K562 (cell line): ENCODE results near the gene CTCF. TPM values are rescaled to one million over a fixed set of nuclear protein-coding genes. Genes with fewer than 3 reads are reported as not detected.

Source experiments
- RAD21 ChIP-seq, 2 experiments: fragments of 250-450 bp in 1 of 2; fragments of 450-650 bp in 1 of 2; sonication (Bioruptor Pico) in 1 of 2; formaldehyde crosslinking in 1 of 2; IDR thresholded peaks in 1 of 2; conservative IDR thresholded peaks in 1 of 2; 2 replicates each; pipeline versions ENCODE4 v1.4.0 to v1.8.0; 2020 to 2022; ENCODE audit warnings: mild to moderate bottlenecking in 2 of 2, moderate library complexity in 1 of 2
- RBFOX2 ChIP-seq: fragments of 200-400 bp; formaldehyde crosslinking; IDR thresholded peaks from 2 replicates; pipeline ENCODE4 v1.6.1; 2017; ENCODE audit warnings: low read depth, mild to moderate bottlenecking, low read length, moderate library complexity
- SIN3B ChIP-seq: fragments of 450-650 bp; IDR thresholded peaks from 2 replicates; pipeline ENCODE4 v1.6.1; 2017; ENCODE audit warnings: low read depth, mild to moderate bottlenecking, moderate library complexity
- TCF3 ChIP-seq: sonication (generic); formaldehyde crosslinking; IDR thresholded peaks from 2 replicates; pipeline ENCODE4 v1.4.0; 2020; ENCODE audit warnings: mild to moderate bottlenecking, missing genetic modification reagents
- TOE1 ChIP-seq, 2 experiments: fragments of 450-650 bp in 1 of 2; sonication (generic) in 1 of 2; formaldehyde crosslinking in 1 of 2; IDR thresholded peaks; 2 replicates each; pipeline versions ENCODE4 v1.7.1 to v1.8.0; 2016 to 2022; ENCODE audit warnings: borderline replicate concordance in 2 of 2, mild to moderate bottlenecking in 2 of 2, antibody characterized with exemption in 1 of 2, inconsistent platforms in 1 of 2, low read depth in 1 of 2, missing genetic modification reagents in 1 of 2, moderate library complexity in 1 of 2
- ZC3H11A ChIP-seq: IDR thresholded peaks from 2 replicates; pipeline ENCODE4 v1.6.1; 2012; ENCODE audit warnings: low read depth, low read length, improper control_type of control experiment
- ZNF324 ChIP-seq: fragments of 250-450 bp; sonication (Bioruptor Pico); IDR thresholded peaks from 2 replicates; pipeline ENCODE4 v1.4.0; 2020; ENCODE audit warnings: mild to moderate bottlenecking
- polyA plus RNA-seq, 8 experiments: library from polyadenylated mRNA; depleted of rRNA in 4 of 8; stranded (reverse) in 5 of 8; unstranded in 3 of 8; fragments of >200 nt; fragmentation: Nextera tagmentation in 2 of 8; fragmentation: Illumina TruSeq in 1 of 8; extraction: Ambion mirVana in 2 of 8; extraction: Trizol in 1 of 8; gene quantifications; 2 replicates each; pipeline versions ENCODE4 v1.2.1 to v1.2.3, GENCODE V29; 2011 to 2014; ENCODE audit warnings: inconsistent platforms in 1 of 8, missing spikeins in 1 of 8
- total RNA-seq, 7 experiments: library from RNA; depleted of rRNA in 6 of 7; stranded (reverse); fragments of >200 nt in 6 of 7; fragmentation: Illumina TruSeq in 2 of 7; extraction: Trizol in 2 of 7; gene quantifications; 2 replicates each; pipeline versions ENCODE4 v1.2.1 to v1.2.3, GENCODE V29; 2011 to 2021; ENCODE audit warnings: low replicate concordance in 1 of 7
- TF ChIP-seq, protein P1 (sequence below), 2 experiments: fragments of 450-650 bp; IDR thresholded peaks; 2 replicates each; pipeline ENCODE4 v1.6.1; 2018; ENCODE audit warnings: mild to moderate bottlenecking in 2 of 2, low read depth in 1 of 2; ENCODE audit not compliant: partially characterized antibody in 2 of 2
- TF ChIP-seq, protein P2 (sequence below): fragments of 250-450 bp; sonication (Bioruptor Pico); IDR thresholded peaks from 2 replicates; pipeline ENCODE4 v1.4.0; 2020; ENCODE audit warnings: mild to moderate bottlenecking, moderate library complexity
- TF ChIP-seq, protein P3 (sequence below): sonication (generic); formaldehyde crosslinking; IDR thresholded peaks from 2 replicates; pipeline ENCODE4 v1.4.0; 2020; ENCODE audit warnings: mild to moderate bottlenecking, missing genetic modification reagents
- TF ChIP-seq, protein P4 (sequence below): fragments of 450-650 bp; IDR thresholded peaks from 2 replicates; pipeline ENCODE4 v1.6.1; 2016; ENCODE audit warnings: mild to moderate bottlenecking
- TF ChIP-seq, protein P5 (sequence below): IDR thresholded peaks from 3 replicates; pipeline ENCODE4 v1.6.1; 2011; ENCODE audit warnings: borderline replicate concordance, mild to moderate bottlenecking; ENCODE audit not compliant: insufficient read length, insufficient read depth

CTCF gene
- total and polyA plus RNA-seq, 9 of the 15 experiments (the other 6 are each of a cell fraction or from before 2014, with no cell fraction given): 7.8 to 49.2 (median 33.9) TPM

DNA sequence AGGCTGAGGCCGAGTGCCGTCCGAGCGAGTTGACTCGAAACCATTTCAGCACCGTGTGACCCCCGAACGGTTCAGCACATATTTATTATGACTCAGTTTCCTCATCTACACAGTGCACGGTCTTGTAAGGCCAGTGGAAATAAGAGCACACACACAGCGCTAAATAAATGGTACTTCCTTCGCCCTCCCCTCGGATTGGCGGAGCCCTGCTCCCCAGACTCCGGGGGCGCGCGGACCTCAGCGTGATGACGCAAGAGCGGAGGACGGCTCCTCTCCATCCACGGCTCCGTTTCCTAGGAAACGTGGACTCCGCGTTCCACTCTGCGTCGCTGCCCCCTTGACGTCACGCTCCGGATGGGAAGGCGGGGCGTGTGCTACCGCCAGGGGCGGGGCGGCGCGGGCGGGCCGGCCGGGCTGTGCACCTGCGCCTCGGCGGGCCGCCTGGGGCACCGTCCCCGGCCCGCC is 98.3 kb downstream of the CTCF start, which contains the start of gene PARD6A (continued):
- TF ChIP-seq, protein P1, sequence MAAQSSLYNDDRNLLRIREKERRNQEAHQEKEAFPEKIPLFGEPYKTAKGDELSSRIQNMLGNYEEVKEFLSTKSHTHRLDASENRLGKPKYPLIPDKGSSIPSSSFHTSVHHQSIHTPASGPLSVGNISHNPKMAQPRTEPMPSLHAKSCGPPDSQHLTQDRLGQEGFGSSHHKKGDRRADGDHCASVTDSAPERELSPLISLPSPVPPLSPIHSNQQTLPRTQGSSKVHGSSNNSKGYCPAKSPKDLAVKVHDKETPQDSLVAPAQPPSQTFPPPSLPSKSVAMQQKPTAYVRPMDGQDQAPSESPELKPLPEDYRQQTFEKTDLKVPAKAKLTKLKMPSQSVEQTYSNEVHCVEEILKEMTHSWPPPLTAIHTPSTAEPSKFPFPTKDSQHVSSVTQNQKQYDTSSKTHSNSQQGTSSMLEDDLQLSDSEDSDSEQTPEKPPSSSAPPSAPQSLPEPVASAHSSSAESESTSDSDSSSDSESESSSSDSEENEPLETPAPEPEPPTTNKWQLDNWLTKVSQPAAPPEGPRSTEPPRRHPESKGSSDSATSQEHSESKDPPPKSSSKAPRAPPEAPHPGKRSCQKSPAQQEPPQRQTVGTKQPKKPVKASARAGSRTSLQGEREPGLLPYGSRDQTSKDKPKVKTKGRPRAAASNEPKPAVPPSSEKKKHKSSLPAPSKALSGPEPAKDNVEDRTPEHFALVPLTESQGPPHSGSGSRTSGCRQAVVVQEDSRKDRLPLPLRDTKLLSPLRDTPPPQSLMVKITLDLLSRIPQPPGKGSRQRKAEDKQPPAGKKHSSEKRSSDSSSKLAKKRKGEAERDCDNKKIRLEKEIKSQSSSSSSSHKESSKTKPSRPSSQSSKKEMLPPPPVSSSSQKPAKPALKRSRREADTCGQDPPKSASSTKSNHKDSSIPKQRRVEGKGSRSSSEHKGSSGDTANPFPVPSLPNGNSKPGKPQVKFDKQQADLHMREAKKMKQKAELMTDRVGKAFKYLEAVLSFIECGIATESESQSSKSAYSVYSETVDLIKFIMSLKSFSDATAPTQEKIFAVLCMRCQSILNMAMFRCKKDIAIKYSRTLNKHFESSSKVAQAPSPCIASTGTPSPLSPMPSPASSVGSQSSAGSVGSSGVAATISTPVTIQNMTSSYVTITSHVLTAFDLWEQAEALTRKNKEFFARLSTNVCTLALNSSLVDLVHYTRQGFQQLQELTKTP (IDR thresholded peaks at IDR 0.05; ENCODE audit: low read depth in 1 of 2, partially characterized antibody in 2 of 2): no peak
- TF ChIP-seq ZC3H11A (no peak), ZNF324 (CRISPR knock-in tag) (no peak; the same call in 1 of the 2 replicates), RBFOX2 (no peak), SIN3B (peak; percentile 48; the same call in 1 of the 2 replicates), RAD21 (CRISPR knock-in tag; conservative IDR thresholded peaks at IDR 0.05 in 1 of 2, IDR thresholded peaks at IDR 0.05 in 1 of 2) (no peak), TOE1 (IDR thresholded peaks at IDR 0.05; ENCODE audit: borderline replicate concordance) (peak; percentile 60; the same call in 1 of the 2 replicates), TOE1 (CRISPR knock-in tag; IDR thresholded peaks at IDR 0.05; ENCODE audit: borderline replicate concordance, low read depth) (no peak), TCF3 (no peak; the same call in 1 of the 2 replicates)
- TF ChIP-seq, protein P2, sequence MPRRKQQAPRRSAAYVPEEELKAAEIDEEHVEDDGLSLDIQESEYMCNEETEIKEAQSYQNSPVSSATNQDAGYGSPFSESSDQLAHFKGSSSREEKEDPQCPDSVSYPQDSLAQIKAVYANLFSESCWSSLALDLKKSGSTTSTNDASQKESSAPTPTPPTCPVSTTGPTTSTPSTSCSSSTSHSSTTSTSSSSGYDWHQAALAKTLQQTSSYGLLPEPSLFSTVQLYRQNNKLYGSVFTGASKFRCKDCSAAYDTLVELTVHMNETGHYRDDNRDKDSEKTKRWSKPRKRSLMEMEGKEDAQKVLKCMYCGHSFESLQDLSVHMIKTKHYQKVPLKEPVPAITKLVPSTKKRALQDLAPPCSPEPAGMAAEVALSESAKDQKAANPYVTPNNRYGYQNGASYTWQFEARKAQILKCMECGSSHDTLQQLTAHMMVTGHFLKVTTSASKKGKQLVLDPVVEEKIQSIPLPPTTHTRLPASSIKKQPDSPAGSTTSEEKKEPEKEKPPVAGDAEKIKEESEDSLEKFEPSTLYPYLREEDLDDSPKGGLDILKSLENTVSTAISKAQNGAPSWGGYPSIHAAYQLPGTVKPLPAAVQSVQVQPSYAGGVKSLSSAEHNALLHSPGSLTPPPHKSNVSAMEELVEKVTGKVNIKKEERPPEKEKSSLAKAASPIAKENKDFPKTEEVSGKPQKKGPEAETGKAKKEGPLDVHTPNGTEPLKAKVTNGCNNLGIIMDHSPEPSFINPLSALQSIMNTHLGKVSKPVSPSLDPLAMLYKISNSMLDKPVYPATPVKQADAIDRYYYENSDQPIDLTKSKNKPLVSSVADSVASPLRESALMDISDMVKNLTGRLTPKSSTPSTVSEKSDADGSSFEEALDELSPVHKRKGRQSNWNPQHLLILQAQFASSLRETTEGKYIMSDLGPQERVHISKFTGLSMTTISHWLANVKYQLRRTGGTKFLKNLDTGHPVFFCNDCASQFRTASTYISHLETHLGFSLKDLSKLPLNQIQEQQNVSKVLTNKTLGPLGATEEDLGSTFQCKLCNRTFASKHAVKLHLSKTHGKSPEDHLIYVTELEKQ (CRISPR knock-in tag): no peak
- TF ChIP-seq, protein P3, sequence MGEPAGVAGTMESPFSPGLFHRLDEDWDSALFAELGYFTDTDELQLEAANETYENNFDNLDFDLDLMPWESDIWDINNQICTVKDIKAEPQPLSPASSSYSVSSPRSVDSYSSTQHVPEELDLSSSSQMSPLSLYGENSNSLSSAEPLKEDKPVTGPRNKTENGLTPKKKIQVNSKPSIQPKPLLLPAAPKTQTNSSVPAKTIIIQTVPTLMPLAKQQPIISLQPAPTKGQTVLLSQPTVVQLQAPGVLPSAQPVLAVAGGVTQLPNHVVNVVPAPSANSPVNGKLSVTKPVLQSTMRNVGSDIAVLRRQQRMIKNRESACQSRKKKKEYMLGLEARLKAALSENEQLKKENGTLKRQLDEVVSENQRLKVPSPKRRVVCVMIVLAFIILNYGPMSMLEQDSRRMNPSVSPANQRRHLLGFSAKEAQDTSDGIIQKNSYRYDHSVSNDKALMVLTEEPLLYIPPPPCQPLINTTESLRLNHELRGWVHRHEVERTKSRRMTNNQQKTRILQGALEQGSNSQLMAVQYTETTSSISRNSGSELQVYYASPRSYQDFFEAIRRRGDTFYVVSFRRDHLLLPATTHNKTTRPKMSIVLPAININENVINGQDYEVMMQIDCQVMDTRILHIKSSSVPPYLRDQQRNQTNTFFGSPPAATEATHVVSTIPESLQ (CRISPR knock-in tag): no peak
- TF ChIP-seq, protein P4, sequence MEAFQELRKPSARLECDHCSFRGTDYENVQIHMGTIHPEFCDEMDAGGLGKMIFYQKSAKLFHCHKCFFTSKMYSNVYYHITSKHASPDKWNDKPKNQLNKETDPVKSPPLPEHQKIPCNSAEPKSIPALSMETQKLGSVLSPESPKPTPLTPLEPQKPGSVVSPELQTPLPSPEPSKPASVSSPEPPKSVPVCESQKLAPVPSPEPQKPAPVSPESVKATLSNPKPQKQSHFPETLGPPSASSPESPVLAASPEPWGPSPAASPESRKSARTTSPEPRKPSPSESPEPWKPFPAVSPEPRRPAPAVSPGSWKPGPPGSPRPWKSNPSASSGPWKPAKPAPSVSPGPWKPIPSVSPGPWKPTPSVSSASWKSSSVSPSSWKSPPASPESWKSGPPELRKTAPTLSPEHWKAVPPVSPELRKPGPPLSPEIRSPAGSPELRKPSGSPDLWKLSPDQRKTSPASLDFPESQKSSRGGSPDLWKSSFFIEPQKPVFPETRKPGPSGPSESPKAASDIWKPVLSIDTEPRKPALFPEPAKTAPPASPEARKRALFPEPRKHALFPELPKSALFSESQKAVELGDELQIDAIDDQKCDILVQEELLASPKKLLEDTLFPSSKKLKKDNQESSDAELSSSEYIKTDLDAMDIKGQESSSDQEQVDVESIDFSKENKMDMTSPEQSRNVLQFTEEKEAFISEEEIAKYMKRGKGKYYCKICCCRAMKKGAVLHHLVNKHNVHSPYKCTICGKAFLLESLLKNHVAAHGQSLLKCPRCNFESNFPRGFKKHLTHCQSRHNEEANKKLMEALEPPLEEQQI: no peak
- TF ChIP-seq, protein P5, sequence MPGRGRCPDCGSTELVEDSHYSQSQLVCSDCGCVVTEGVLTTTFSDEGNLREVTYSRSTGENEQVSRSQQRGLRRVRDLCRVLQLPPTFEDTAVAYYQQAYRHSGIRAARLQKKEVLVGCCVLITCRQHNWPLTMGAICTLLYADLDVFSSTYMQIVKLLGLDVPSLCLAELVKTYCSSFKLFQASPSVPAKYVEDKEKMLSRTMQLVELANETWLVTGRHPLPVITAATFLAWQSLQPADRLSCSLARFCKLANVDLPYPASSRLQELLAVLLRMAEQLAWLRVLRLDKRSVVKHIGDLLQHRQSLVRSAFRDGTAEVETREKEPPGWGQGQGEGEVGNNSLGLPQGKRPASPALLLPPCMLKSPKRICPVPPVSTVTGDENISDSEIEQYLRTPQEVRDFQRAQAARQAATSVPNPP: no peak
